H1 (cell line): ENCODE measurements around the gene AAK1. TPM values are rescaled to one million over a fixed set of nuclear protein-coding genes. Genes with fewer than 3 reads are reported as not detected.

Source experiments
- CTCF ChIA-PET: fragments of 300-600 bp; sonication (Branson Sonifier 250); formaldehyde crosslinking; loops from one replicate; lab custom pipeline; 2021; ENCODE audit not compliant: partially characterized antibody; lab: Charles Lee
- POLR2A ChIA-PET: fragments of 300-600 bp; sonication (Branson Sonifier 250); formaldehyde crosslinking; loops from one replicate; lab custom pipeline; 2021; ENCODE audit warnings: inconsistent platforms; ENCODE audit not compliant: partially characterized antibody; lab: Charles Lee
- DNase-seq, 2 experiments: peaks; one replicate each; pipeline versions ENCODE4 v3.0.0 to v3.0.0-alpha.2; 2010 to 2022; ENCODE audit warnings: low spot score in 2 of 2, low read depth in 1 of 2, mixed read lengths in 1 of 2
- FAIRE-seq: peaks from 2 replicates; lab custom pipeline; 2011; peaks lifted over from hg19 to GRCh38; lab: Jason Lieb, UNC
- H2AFZ ChIP-seq: 2 replicates; pipeline ENCODE4 v1.8.1; 2012; ENCODE audit warnings: low read length, inconsistent platforms
- H2AK5ac ChIP-seq: 2 replicates; pipeline ENCODE4 v1.6.1; 2013; ENCODE audit warnings: low read depth, low read length
- H2BK120ac ChIP-seq: replicated peaks from 2 replicates; pipeline ENCODE3; 2013; ENCODE audit warnings: low read depth, low read length, inconsistent platforms
- H2BK12ac ChIP-seq: 2 replicates; pipeline ENCODE4 v1.6.1; 2013; ENCODE audit warnings: low read depth, low read length
- H2BK15ac ChIP-seq: 2 replicates; pipeline ENCODE4 v1.6.1; 2013; ENCODE audit warnings: low read length
- H2BK20ac ChIP-seq: 2 replicates; pipeline ENCODE4 v1.6.1; 2013; ENCODE audit warnings: low read length
- H2BK5ac ChIP-seq: 2 replicates; pipeline ENCODE4 v1.6.1; 2013; ENCODE audit warnings: low read depth, low read length
- H3K14ac ChIP-seq: 2 replicates; pipeline ENCODE4 v1.6.1; 2013; ENCODE audit warnings: inconsistent platforms; ENCODE audit not compliant: insufficient read length
- H3K18ac ChIP-seq: 2 replicates; pipeline ENCODE4 v1.6.1; 2013; ENCODE audit warnings: low read length; ENCODE audit errors: extremely low read depth
- H3K23ac ChIP-seq: 2 replicates; pipeline ENCODE4 v1.6.1; 2013; ENCODE audit warnings: inconsistent platforms; ENCODE audit not compliant: insufficient read length
- H3K23me2 ChIP-seq: 2 replicates; pipeline ENCODE4 v1.6.1; 2013; ENCODE audit warnings: low read depth, low read length
- H3K27ac ChIP-seq: 2 replicates; pipeline ENCODE4 v1.6.1; 2011; ENCODE audit warnings: low read depth, low read length, inconsistent platforms
- H3K27me3 ChIP-seq, 4 experiments: replicated peaks in 1 of 4; 1 replicate in 1 of 4; 2 replicates in 3 of 4; pipeline versions ENCODE4 v1.6.1 to v1.8.1; 2011 to 2013; ENCODE audit warnings: low read length in 3 of 4, mild to moderate bottlenecking in 3 of 4, inconsistent platforms in 2 of 4, mixed read lengths in 2 of 4, moderate library complexity in 1 of 4; ENCODE audit not compliant: control insufficient read depth in 3 of 4, insufficient read depth in 3 of 4; ENCODE audit errors: extremely low read depth in 1 of 4
- H3K36me3 ChIP-seq, 4 experiments: 2 replicates each; pipeline versions ENCODE4 v1.6.1 to v1.8.1; 2011 to 2013; ENCODE audit warnings: mild to moderate bottlenecking in 4 of 4, low read length in 3 of 4, moderate library complexity in 2 of 4, control low read depth in 1 of 4, inconsistent platforms in 1 of 4; ENCODE audit not compliant: insufficient read depth in 4 of 4, control insufficient read depth in 2 of 4
- H3K4ac ChIP-seq: replicated peaks from 2 replicates; pipeline ENCODE3; 2013; ENCODE audit warnings: low read length, low read depth, mixed read lengths, inconsistent platforms; ENCODE audit not compliant: insufficient read length
- H3K4me1 ChIP-seq, 4 experiments: replicated peaks in 1 of 4; 1 replicate in 1 of 4; 2 replicates in 3 of 4; pipeline versions ENCODE4 v1.6.1 to v1.8.1; 2011 to 2013; ENCODE audit warnings: low read length in 3 of 4, inconsistent platforms in 2 of 4, mixed read lengths in 1 of 4; ENCODE audit not compliant: insufficient read depth in 4 of 4, control insufficient read depth in 3 of 4
- H3K4me2 ChIP-seq, 2 experiments: 2 replicates each; pipeline versions ENCODE4 v1.6.1 to v1.8.1; 2011 to 2013; ENCODE audit warnings: low read depth in 2 of 2, low read length in 2 of 2, control low read depth in 1 of 2, inconsistent platforms in 1 of 2, mild to moderate bottlenecking in 1 of 2; ENCODE audit not compliant: insufficient read depth in 1 of 2
- H3K4me3 ChIP-seq, 4 experiments: fragments of 200-600, 300-600 bp in 1 of 4; sonication (generic), shearing (Covaris generic), sonication (Bioruptor Twin) in 1 of 4; 2 replicates each; pipeline versions ENCODE4 v1.5.1 to v1.8.1; 2011 to 2016; ENCODE audit warnings: low read length in 4 of 4, low read depth in 3 of 4, control low read depth in 2 of 4, inconsistent platforms in 2 of 4, mild to moderate bottlenecking in 2 of 4, mixed read lengths in 1 of 4, moderate library complexity in 1 of 4; ENCODE audit not compliant: insufficient read depth in 2 of 4; ENCODE audit errors: extremely low read depth in 1 of 4
- H3K56ac ChIP-seq: replicated peaks from 2 replicates; pipeline ENCODE3; 2013; ENCODE audit warnings: low read depth, mild to moderate bottlenecking, mixed read lengths, low read length, inconsistent platforms; ENCODE audit not compliant: insufficient read length
- H3K79me1 ChIP-seq: 2 replicates; pipeline ENCODE4 v1.6.1; 2013; ENCODE audit warnings: low read depth, low read length, control low read depth
- H3K79me2 ChIP-seq, 2 experiments: 2 replicates each; pipeline versions ENCODE4 v1.6.1 to v1.8.1; 2012 to 2013; ENCODE audit warnings: low read length in 2 of 2, mild to moderate bottlenecking in 2 of 2, inconsistent platforms in 1 of 2; ENCODE audit not compliant: insufficient read depth in 2 of 2, control insufficient read depth in 1 of 2
- H3K9ac ChIP-seq, 4 experiments: replicated peaks in 1 of 4; 1 replicate in 1 of 4; 2 replicates in 3 of 4; pipeline versions ENCODE4 v1.6.1 to v1.8.1; 2011 to 2013; ENCODE audit warnings: low read depth in 3 of 4, low read length in 3 of 4, control low read depth in 2 of 4, mild to moderate bottlenecking in 2 of 4, moderate library complexity in 2 of 4, inconsistent platforms in 1 of 4; ENCODE audit errors: extremely low read depth in 1 of 4
- H3K9me3 ChIP-seq, 2 experiments: 2 replicates each; pipeline versions ENCODE4 v1.6.1 to v1.8.1; 2012 to 2013; ENCODE audit warnings: mild to moderate bottlenecking in 2 of 2, moderate library complexity in 2 of 2, control low read depth in 1 of 2, inconsistent platforms in 1 of 2, low read depth in 1 of 2, low read length in 1 of 2, mixed read lengths in 1 of 2; ENCODE audit not compliant: insufficient read depth in 2 of 2
- H4K20me1 ChIP-seq, 2 experiments: replicated peaks in 1 of 2; 2 replicates each; pipeline versions ENCODE3 to v1.8.1; 2011 to 2013; ENCODE audit warnings: inconsistent platforms in 2 of 2, low read length in 2 of 2, mild to moderate bottlenecking in 1 of 2; ENCODE audit not compliant: insufficient read depth in 2 of 2, control insufficient read depth in 1 of 2
- H4K5ac ChIP-seq: 2 replicates; pipeline ENCODE4 v1.6.1; 2013; ENCODE audit warnings: low read length, low read depth, mixed read lengths, inconsistent platforms; ENCODE audit not compliant: insufficient read length
- H4K8ac ChIP-seq: 2 replicates; pipeline ENCODE4 v1.8.0; 2013; ENCODE audit warnings: mild to moderate bottlenecking, moderate library complexity, low read length, inconsistent platforms; ENCODE audit not compliant: insufficient read depth; ENCODE audit errors: extremely low read depth
- H4K91ac ChIP-seq: replicated peaks from 2 replicates; pipeline ENCODE3; 2013; ENCODE audit warnings: low read length, mixed read lengths, inconsistent platforms; ENCODE audit not compliant: insufficient read length
- CHD1 ChIP-seq: IDR thresholded peaks from 2 replicates; pipeline ENCODE4 v1.6.1; 2012; ENCODE audit warnings: low read depth, low read length, improper control_type of control experiment
- CREB1 ChIP-seq: IDR thresholded peaks from 2 replicates; pipeline ENCODE4 v1.6.1; 2012; ENCODE audit warnings: inconsistent platforms
- KDM5A ChIP-seq: fragments of 200-600 bp; IDR thresholded peaks from 2 replicates; pipeline ENCODE4 v1.7.1; 2012; ENCODE audit warnings: mild to moderate bottlenecking, low read length, inconsistent platforms, mixed read lengths
- POLR2AphosphoS5 ChIP-seq: IDR thresholded peaks from 2 replicates; pipeline ENCODE4 v1.6.1; 2011; ENCODE audit warnings: low read depth, low read length
- SIN3A ChIP-seq, 2 experiments: IDR thresholded peaks in 1 of 2; conservative IDR thresholded peaks in 1 of 2; 2 replicates each; pipeline ENCODE4 v1.6.1; 2011 to 2012; ENCODE audit warnings: low read length in 2 of 2, improper control_type of control experiment in 1 of 2, low read depth in 1 of 2, mild to moderate bottlenecking in 1 of 2
- SP2 ChIP-seq: IDR thresholded peaks from 2 replicates; pipeline ENCODE4 v1.6.1; 2012; ENCODE audit warnings: mild to moderate bottlenecking, low read length, inconsistent platforms
- SUZ12 ChIP-seq: fragments of 200-600 bp; sonication (generic); IDR thresholded peaks from 2 replicates; pipeline ENCODE4 v1.6.1; 2012; ENCODE audit warnings: mild to moderate bottlenecking, inconsistent platforms, low read length, moderate library complexity, mixed read lengths
- TEAD4 ChIP-seq: IDR thresholded peaks from 2 replicates; pipeline ENCODE4 v1.6.1; 2012; ENCODE audit warnings: low read depth, low read length, inconsistent platforms, mixed read lengths
- WGBS, 2 experiments: shearing (Covaris generic) in 1 of 2; methylation state at CpG; one replicate each; pipeline versions ENCODE4 v1.1.6 to v1.1.7; 2013 to 2015; ENCODE audit warnings: low lambda C conversion rate in 2 of 2, mixed read lengths in 2 of 2, inconsistent platforms in 1 of 2, low coverage in 1 of 2, missing lambda C conversion rate in 1 of 2; ENCODE audit not compliant: insufficient replicate concordance in 2 of 2, insufficient coverage in 1 of 2, insufficient read length in 1 of 2; ENCODE audit errors: extremely low coverage in 1 of 2, missing lambda C conversion rate in 1 of 2; 5-methylcytosine and 5-hydroxymethylcytosine counted together
- polyA plus RNA-seq, 7 experiments: library from polyadenylated mRNA; depleted of rRNA in 3 of 7; stranded (reverse) in 5 of 7; unstranded in 2 of 7; fragments of >200 nt in 5 of 7; fragments of 200-250 nt in 2 of 7; gene quantifications; 1 replicate in 5 of 7; 2 replicates in 1 of 7; 4 replicates in 1 of 7; pipeline versions ENCODE4 v1.2.1 to v1.2.3, GENCODE V29; 2011 to 2013; ENCODE audit warnings: missing spikeins in 2 of 7, mixed read lengths in 2 of 7
- total RNA-seq: library from RNA; stranded (reverse); fragmentation: NEBNext Ultra II Directional; extraction: Animal tissue kit (Norgen Biotek cat#: 25700); gene quantifications from 2 replicates; pipeline ENCODE4 v1.2.1, GENCODE V29; 2021
- TF ChIP-seq, protein P1 (sequence below): IDR thresholded peaks from 2 replicates; pipeline ENCODE4 v1.6.1; 2012; ENCODE audit warnings: low read length, inconsistent platforms
- TF ChIP-seq, protein P2 (sequence below): IDR thresholded peaks from 2 replicates; pipeline ENCODE4 v1.6.1; 2012; ENCODE audit warnings: inconsistent platforms

The AAK1 gene
- total and polyA plus RNA-seq, 2 of the 8 experiments (the other 6 are each of a cell fraction or from before 2014, with no cell fraction given): 10.0 to 40.5 TPM

DNA sequence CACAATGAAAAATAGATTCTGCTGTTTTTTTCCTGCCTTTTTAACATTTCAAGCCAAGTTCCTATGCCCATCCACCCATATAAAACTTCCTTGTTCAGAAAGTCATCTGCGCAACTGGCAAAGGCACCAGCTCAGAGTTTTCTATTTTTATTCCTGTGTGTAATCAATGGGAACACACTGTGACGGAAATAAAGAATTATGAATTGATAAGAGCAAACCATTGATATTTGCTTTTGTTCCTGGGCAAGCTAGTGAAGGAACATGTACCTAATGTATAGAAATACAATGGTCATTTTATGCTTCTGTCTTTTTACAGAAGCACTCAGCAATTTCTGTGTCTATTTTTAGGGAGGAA lies 30.8 kb upstream of the AAK1 start:
- Histone ChIP-seq H4K8ac (no peak overlapping the region), H3K4me1 (no peaks in the 10 kb centered on the region), H3K79me1 (no peaks in the 10 kb centered on the region), H3K27me3 (no peaks in the 10 kb centered on the region), H2BK15ac (no peak overlapping the region), H2BK120ac (no peak overlapping the region), H3K18ac (no peak overlapping the region), H4K91ac (no peak overlapping the region), H3K27ac (no peak overlapping the region), H2AK5ac (no peak overlapping the region), H3K4me3 (no peak overlapping the region), H4K20me1 (no peaks in the 10 kb centered on the region), H2BK5ac (no peak overlapping the region), H4K5ac (no peak overlapping the region), H2BK20ac (no peak overlapping the region), H3K4ac (no peak overlapping the region), H3K79me2 (no peaks in the 10 kb centered on the region), H3K23me2 (no peaks in the 10 kb centered on the region), H3K4me2 (no peak overlapping the region), H3K14ac (no peak overlapping the region), H3K23ac (no peak overlapping the region), H3K9ac (no peak overlapping the region), H2AFZ (no peak overlapping the region), H2BK12ac (no peak overlapping the region), H3K56ac (no peak overlapping the region), H3K9me3 (peaks cover 0 to 2% of the 10 kb centered on the region in 2 experiments; a peak in 1 of 4 replicates), H3K36me3 (no peaks in the 10 kb centered on the region)
- no peak for DNase-seq
- FAIRE-seq: no peak
- CTCF ChIA-PET: interaction anchor here (0.6 to 1.2 kb wide), 2 partner anchors 24 to 110 kb away, joined by 4 to 6 read pairs; no protein-coding TSS in a partner anchor
- POLR2A ChIA-PET: interaction anchor here (0.9 to 1.2 kb wide), 2 partner anchors 42 to 47 kb away, joined by 3 read pairs; no protein-coding TSS in a partner anchor
- WGBS, 2 experiments: 96% methylated on average over 2 of the region's 2 CpGs; no CpG with 5 or more reads in 1 of the 2 experiments
- TF ChIP-seq SP2 (no peak), KDM5A (no peak), CREB1 (no peak), TEAD4 (no peak), SUZ12 (no peak), CHD1 (no peak), POLR2AphosphoS5 (no peak), SIN3A (conservative IDR thresholded peaks at IDR 0.05 in 1 of 2, IDR thresholded peaks at IDR 0.05 in 1 of 2; ENCODE audit: low read depth in 1 of 2, low read length in 2 of 2) (no peak)
- TF ChIP-seq, protein P1, sequence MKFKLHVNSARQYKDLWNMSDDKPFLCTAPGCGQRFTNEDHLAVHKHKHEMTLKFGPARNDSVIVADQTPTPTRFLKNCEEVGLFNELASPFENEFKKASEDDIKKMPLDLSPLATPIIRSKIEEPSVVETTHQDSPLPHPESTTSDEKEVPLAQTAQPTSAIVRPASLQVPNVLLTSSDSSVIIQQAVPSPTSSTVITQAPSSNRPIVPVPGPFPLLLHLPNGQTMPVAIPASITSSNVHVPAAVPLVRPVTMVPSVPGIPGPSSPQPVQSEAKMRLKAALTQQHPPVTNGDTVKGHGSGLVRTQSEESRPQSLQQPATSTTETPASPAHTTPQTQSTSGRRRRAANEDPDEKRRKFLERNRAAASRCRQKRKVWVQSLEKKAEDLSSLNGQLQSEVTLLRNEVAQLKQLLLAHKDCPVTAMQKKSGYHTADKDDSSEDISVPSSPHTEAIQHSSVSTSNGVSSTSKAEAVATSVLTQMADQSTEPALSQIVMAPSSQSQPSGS: no peak
- TF ChIP-seq, protein P2, sequence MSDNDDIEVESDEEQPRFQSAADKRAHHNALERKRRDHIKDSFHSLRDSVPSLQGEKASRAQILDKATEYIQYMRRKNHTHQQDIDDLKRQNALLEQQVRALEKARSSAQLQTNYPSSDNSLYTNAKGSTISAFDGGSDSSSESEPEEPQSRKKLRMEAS: no peak
